K562 (cell line): ENCODE data around the gene IQCC. TPM values are rescaled to one million over a fixed set of nuclear protein-coding genes. Genes with fewer than 3 reads are reported as not detected.

ENCODE experiments used
- ARID1B ChIP-seq: fragments of 450-650 bp; IDR thresholded peaks from 2 replicates; pipeline ENCODE4 v1.6.1; 2016; ENCODE audit warnings: antibody characterized with exemption, mild to moderate bottlenecking, inconsistent platforms
- BRD9 ChIP-seq: fragments of 450-650 bp; IDR thresholded peaks from 2 replicates; pipeline ENCODE4 v1.6.1; 2018; ENCODE audit warnings: low read depth; ENCODE audit not compliant: partially characterized antibody
- CLOCK ChIP-seq: fragments of 250-450 bp; sonication (Bioruptor Pico); IDR thresholded peaks from 2 replicates; pipeline ENCODE4 v1.4.0; 2020; ENCODE audit warnings: mild to moderate bottlenecking, moderate library complexity, borderline replicate concordance
- CXXC5 ChIP-seq: fragments of 250-450 bp; sonication (Bioruptor Pico); IDR thresholded peaks from 2 replicates; pipeline ENCODE4 v1.8.0; 2022; ENCODE audit warnings: inconsistent platforms, mild to moderate bottlenecking, moderate library complexity
- E2F1 ChIP-seq: sonication (generic); formaldehyde crosslinking; IDR thresholded peaks from 2 replicates; pipeline ENCODE4 v1.8.1; 2023; ENCODE audit warnings: mild to moderate bottlenecking, missing genetic modification reagents, moderate library complexity
- E2F5 ChIP-seq: sonication (generic); formaldehyde crosslinking; IDR thresholded peaks from 2 replicates; pipeline ENCODE4 v1.8.0; 2022; ENCODE audit warnings: mild to moderate bottlenecking, missing genetic modification reagents
- MTA3 ChIP-seq: fragments of 450-650 bp; formaldehyde crosslinking; IDR thresholded peaks from 2 replicates; pipeline ENCODE4 v1.6.1; 2017; ENCODE audit warnings: mild to moderate bottlenecking, borderline replicate concordance
- RB1 ChIP-seq: fragments of 450-650 bp; IDR thresholded peaks from 2 replicates; pipeline ENCODE4 v1.6.1; 2017; ENCODE audit warnings: low read depth, mild to moderate bottlenecking
- TFAP4 ChIP-seq: sonication (generic); formaldehyde crosslinking; IDR thresholded peaks from 2 replicates; pipeline ENCODE4 v1.8.0; 2022; ENCODE audit warnings: missing genetic modification reagents, mild to moderate bottlenecking, moderate library complexity, borderline replicate concordance
- TRIM25 ChIP-seq: fragments of 450-650 bp; IDR thresholded peaks from 2 replicates; pipeline ENCODE4 v1.7.0; 2016; ENCODE audit warnings: borderline replicate concordance
- ZBTB2 ChIP-seq: fragments of 450-650 bp; IDR thresholded peaks from 2 replicates; pipeline ENCODE4 v1.6.1; 2016; ENCODE audit warnings: antibody characterized with exemption
- ZBTB7A ChIP-seq: IDR thresholded peaks from 2 replicates; pipeline ENCODE4 v1.6.1; 2011; ENCODE audit warnings: low read depth, mild to moderate bottlenecking, low read length, moderate library complexity, borderline replicate concordance; ENCODE audit not compliant: control insufficient read depth
- ZNF263 ChIP-seq: sonication (generic); formaldehyde crosslinking; IDR thresholded peaks from 2 replicates; pipeline ENCODE4 v1.8.0; 2022; ENCODE audit warnings: mild to moderate bottlenecking, missing genetic modification reagents, borderline replicate concordance
- ZNF444 ChIP-seq: fragments of 250-450 bp; sonication (Bioruptor Pico); IDR thresholded peaks from 2 replicates; pipeline ENCODE4 v1.4.0; 2020; ENCODE audit warnings: mild to moderate bottlenecking, moderate library complexity
- ZZZ3 ChIP-seq: fragments of 450-650 bp; IDR thresholded peaks from 2 replicates; pipeline ENCODE4 v1.6.1; 2016; ENCODE audit warnings: antibody characterized with exemption, mild to moderate bottlenecking, moderate library complexity
- polyA plus RNA-seq, 8 experiments: library from polyadenylated mRNA; depleted of rRNA in 4 of 8; stranded (reverse) in 5 of 8; unstranded in 3 of 8; fragments of >200 nt; fragmentation: Nextera tagmentation in 2 of 8; fragmentation: Illumina TruSeq in 1 of 8; extraction: Ambion mirVana in 2 of 8; extraction: Trizol in 1 of 8; gene quantifications; 2 replicates each; pipeline versions ENCODE4 v1.2.1 to v1.2.3, GENCODE V29; 2011 to 2014; ENCODE audit warnings: inconsistent platforms in 1 of 8, missing spikeins in 1 of 8
- total RNA-seq, 7 experiments: library from RNA; depleted of rRNA in 6 of 7; stranded (reverse); fragments of >200 nt in 6 of 7; fragmentation: Illumina TruSeq in 2 of 7; extraction: Trizol in 2 of 7; gene quantifications; 2 replicates each; pipeline versions ENCODE4 v1.2.1 to v1.2.3, GENCODE V29; 2011 to 2021; ENCODE audit warnings: low replicate concordance in 1 of 7

Gene IQCC
- total and polyA plus RNA-seq, 9 of the 15 experiments (the other 6 are each of a cell fraction or from before 2014, with no cell fraction given): 8.1 to 16.5 (median 10.7) TPM

- TF ChIP-seq E2F5 (peak; percentile 73; the same call in 1 of the 2 replicates), RB1 (peak; percentile 95), CXXC5 (CRISPR knock-in tag) (peak; percentile 64), CLOCK (no peak), E2F1 (peak; percentile 62; the same call in 1 of the 2 replicates), ARID1B (peak; percentile 51), BRD9 (peak; percentile 64), ZBTB2 (peak; percentile 69; the same call in 1 of the 2 replicates), MTA3 (peak; percentile 68; the same call in 1 of the 2 replicates), ZZZ3 (no peak), ZNF263 (CRISPR knock-in tag) (peak; percentile 60; the same call in 1 of the 2 replicates), TFAP4 (CRISPR knock-in tag) (peak; percentile 95), ZBTB7A (peak; percentile 62; the same call in 1 of the 2 replicates), TRIM25 (no peak), ZNF444 (no peak)
These were observed 42.8 kb downstream of the IQCC start (continued) for GRCh38 chr1:32247983-32248889.
